IMR-90 (cell line): ENCODE results near the gene STING1. TPM values are rescaled to one million over a fixed set of nuclear protein-coding genes. Genes with fewer than 3 reads are reported as not detected.

Experiments used
- ATAC-seq: fragments of 200-7000 bp; cut with Tn5 transposase; 2 replicates; pipeline ENCODE4 v1.9.1; 2020; ENCODE audit warnings: low read depth, mild to moderate bottlenecking, moderate library complexity
- BruUV-seq: library from RNA; stranded (reverse); fragments of 400-500 nt; replicated peaks from 2 replicates; lab custom pipeline; 2021; lab: Mats Ljungman, UMichigan
- CTCF ChIA-PET: fragments of 300-600 bp; formaldehyde crosslinking; extraction: SDS; loops from one replicate; lab custom pipeline; 2021; ENCODE audit warnings: antibody characterized with exemption; lab: Yijun Ruan, JAX
- POLR2A ChIA-PET: fragments of 300-600 bp; sonication (Branson Sonifier 250); formaldehyde crosslinking; loops from one replicate; lab custom pipeline; 2022; ENCODE audit warnings: antibody characterized with exemption; ENCODE audit not compliant: unreplicated experiment; lab: Charles Lee
- DNase-seq: peaks from one replicate; pipeline ENCODE4 v3.0.0; 2013
- H2AFZ ChIP-seq: replicated peaks from 2 replicates; pipeline ENCODE3; 2013; ENCODE audit warnings: low read length, mild to moderate bottlenecking; ENCODE audit not compliant: poor library complexity
- H2AK5ac ChIP-seq: 2 replicates; pipeline ENCODE4 v1.6.1; 2013; ENCODE audit warnings: low read depth, low read length, inconsistent platforms
- H2AK9ac ChIP-seq: replicated peaks from 2 replicates; pipeline ENCODE3; 2013; ENCODE audit warnings: mild to moderate bottlenecking, low read depth, low read length, moderate library complexity; ENCODE audit not compliant: poor library complexity
- H2BK120ac ChIP-seq: 2 replicates; pipeline ENCODE4 v1.6.1; 2013; ENCODE audit warnings: low read depth, low read length, inconsistent platforms
- H2BK15ac ChIP-seq: 3 replicates; pipeline ENCODE4 v1.6.1; 2013; ENCODE audit warnings: low read depth, low read length, inconsistent platforms
- H2BK20ac ChIP-seq: 2 replicates; pipeline ENCODE4 v1.6.1; 2013; ENCODE audit warnings: low read depth, mild to moderate bottlenecking, inconsistent platforms, low read length, moderate library complexity
- H2BK5ac ChIP-seq: 2 replicates; pipeline ENCODE4 v1.6.1; 2013; ENCODE audit warnings: mild to moderate bottlenecking, low read depth, low read length, inconsistent platforms; ENCODE audit not compliant: poor library complexity, severe bottlenecking
- H3K14ac ChIP-seq: replicated peaks from 2 replicates; pipeline ENCODE4 v1.6.1; 2013; ENCODE audit warnings: low read depth, low read length, inconsistent platforms
- H3K18ac ChIP-seq: 2 replicates; pipeline ENCODE4 v1.6.1; 2013; ENCODE audit warnings: low read depth, low read length, control low read depth
- H3K23ac ChIP-seq: 2 replicates; pipeline ENCODE4 v1.6.1; 2013; ENCODE audit warnings: low read depth, low read length, inconsistent platforms
- H3K27ac ChIP-seq: 2 replicates; pipeline ENCODE4 v1.5.1; 2013; ENCODE audit warnings: mild to moderate bottlenecking, control low read depth, low read length; ENCODE audit not compliant: insufficient read depth
- H3K27me3 ChIP-seq: 2 replicates; pipeline ENCODE4 v1.6.1; 2013; ENCODE audit warnings: low read length; ENCODE audit not compliant: control insufficient read depth, insufficient read depth
- H3K36me3 ChIP-seq: 2 replicates; pipeline ENCODE4 v1.6.1; 2013; ENCODE audit warnings: low read length, mixed read lengths; ENCODE audit not compliant: control insufficient read depth, insufficient read depth
- H3K4ac ChIP-seq: 2 replicates; pipeline ENCODE4 v1.6.1; 2013; ENCODE audit warnings: low read depth, low read length, inconsistent platforms
- H3K4me1 ChIP-seq: 2 replicates; pipeline ENCODE4 v1.6.1; 2013; ENCODE audit warnings: low read length, mixed read lengths; ENCODE audit not compliant: control insufficient read depth, insufficient read depth
- H3K4me2 ChIP-seq: 2 replicates; pipeline ENCODE4 v1.6.1; 2013; ENCODE audit warnings: low read depth, mild to moderate bottlenecking, control low read depth, low read length, moderate library complexity
- H3K4me3 ChIP-seq: 2 replicates; pipeline ENCODE4 v1.5.1; 2013; ENCODE audit warnings: low read depth, mild to moderate bottlenecking, control low read depth, low read length, moderate library complexity; ENCODE audit not compliant: insufficient read depth
- H3K56ac ChIP-seq: 2 replicates; pipeline ENCODE4 v1.6.1; 2013; ENCODE audit warnings: low read length, inconsistent platforms; ENCODE audit not compliant: insufficient read depth; ENCODE audit errors: extremely low read depth
- H3K79me1 ChIP-seq, 2 experiments: 2 replicates each; pipeline ENCODE4 v1.6.1; 2013; ENCODE audit warnings: low read length in 2 of 2, inconsistent platforms in 1 of 2, low read depth in 1 of 2
- H3K9ac ChIP-seq: 2 replicates; pipeline ENCODE4 v1.6.1; 2013; ENCODE audit warnings: low read depth, low read length, control low read depth
- H3K9me1 ChIP-seq: 2 replicates; pipeline ENCODE4 v1.6.1; 2013; ENCODE audit warnings: low read length, inconsistent platforms; ENCODE audit not compliant: insufficient read depth
- H3K9me3 ChIP-seq: 2 replicates; pipeline ENCODE4 v1.6.1; 2013; ENCODE audit warnings: low read length; ENCODE audit not compliant: control insufficient read depth, insufficient read depth
- H4K20me1 ChIP-seq: 2 replicates; pipeline ENCODE4 v1.6.1; 2013; ENCODE audit warnings: low read length, inconsistent platforms; ENCODE audit not compliant: insufficient read depth
- H4K5ac ChIP-seq: 2 replicates; pipeline ENCODE4 v1.6.1; 2013; ENCODE audit warnings: mild to moderate bottlenecking, low read depth, low read length, control low read depth
- H4K8ac ChIP-seq, 2 experiments: 2 replicates each; pipeline ENCODE4 v1.6.1; 2013; ENCODE audit warnings: low read depth in 2 of 2, low read length in 2 of 2, control low read depth in 1 of 2, inconsistent platforms in 1 of 2
- H4K91ac ChIP-seq: 2 replicates; pipeline ENCODE4 v1.6.1; 2013; ENCODE audit warnings: low read depth, low read length, inconsistent platforms; ENCODE audit not compliant: insufficient read depth
- CEBPB ChIP-seq: IDR thresholded peaks from 2 replicates; pipeline ENCODE4 v1.6.1; 2012; ENCODE audit warnings: low read depth, low read length, improper control_type of control experiment
- CHD1 ChIP-seq: IDR thresholded peaks from 2 replicates; pipeline ENCODE4 v1.6.1; 2012; ENCODE audit warnings: low read depth, low read length, improper control_type of control experiment
- CTCF ChIP-seq: conservative IDR thresholded peaks from 2 replicates; pipeline ENCODE4 v1.5.1; 2012; ENCODE audit warnings: mild to moderate bottlenecking, low read depth, low read length, improper control_type of control experiment
- ELK1 ChIP-seq: fragments of 150-350 bp; IDR thresholded peaks from 2 replicates; pipeline ENCODE4 v1.6.1; 2016; ENCODE audit warnings: low read depth, mild to moderate bottlenecking, low read length, moderate library complexity, borderline replicate concordance
- MAZ ChIP-seq: IDR thresholded peaks from 2 replicates; pipeline ENCODE4 v1.6.1; 2012; ENCODE audit warnings: low read depth, mild to moderate bottlenecking, low read length, improper control_type of control experiment, moderate library complexity, borderline replicate concordance
- MXI1 ChIP-seq: IDR thresholded peaks from 2 replicates; pipeline ENCODE4 v1.6.1; 2012; ENCODE audit warnings: low read depth, mild to moderate bottlenecking, low read length, moderate library complexity, borderline replicate concordance
- NFE2L2 ChIP-seq: fragments of 150-350 bp; IDR thresholded peaks from 2 replicates; pipeline ENCODE4 v1.6.1; 2016; ENCODE audit warnings: low read depth, mild to moderate bottlenecking, low read length
- POLR2A ChIP-seq: IDR thresholded peaks from 2 replicates; pipeline ENCODE4 v1.6.1; 2012; ENCODE audit warnings: mild to moderate bottlenecking, low read depth, low read length
- RAD21 ChIP-seq: IDR thresholded peaks from 2 replicates; pipeline ENCODE4 v1.6.1; 2012; ENCODE audit warnings: low read length, improper control_type of control experiment
- RCOR1 ChIP-seq: IDR thresholded peaks from 2 replicates; pipeline ENCODE4 v1.6.1; 2012; ENCODE audit warnings: mild to moderate bottlenecking, low read length, improper control_type of control experiment; ENCODE audit not compliant: insufficient replicate concordance
- RFX5 ChIP-seq: IDR thresholded peaks from 2 replicates; pipeline ENCODE4 v1.8.0; 2012; ENCODE audit warnings: low read depth, mild to moderate bottlenecking, low read length, moderate library complexity
- USF2 ChIP-seq: fragments of 150-350 bp; IDR thresholded peaks from 2 replicates; pipeline ENCODE4 v1.6.1; 2017; ENCODE audit warnings: mild to moderate bottlenecking, antibody characterized with exemption, low read length, low read depth
- WGBS, 2 experiments: methylation state at CpG; one replicate each; pipeline versions ENCODE4 v1.1.5 to v1.1.7; 2013; ENCODE audit warnings: missing lambda C conversion rate in 2 of 2; ENCODE audit not compliant: insufficient read length in 1 of 2; ENCODE audit errors: extremely low coverage in 2 of 2; 5-methylcytosine and 5-hydroxymethylcytosine counted together
- dilution Hi-C: fragments of 300-500 bp; cut with HindIII; formaldehyde crosslinking; loops from one replicate; pipeline ENCODE4 v1.14.3; 2018; ENCODE audit warnings: low sequenced_read_pairs; ENCODE audit not compliant: unreplicated experiment
- in situ Hi-C: fragments of 300-500 bp; cut with MboI; formaldehyde crosslinking; loops from 3 replicates; pipeline ENCODE4 v1.14.3; 2019; ENCODE audit warnings: low sequenced_read_pairs, inconsistent platforms, mixed read lengths
- intact Hi-C: fragments of 100-400 bp; cut with micrococcal nuclease; formaldehyde crosslinking; loops from 2 replicates; pipeline ENCODE4 v1.10.0; 2022
- polyA plus RNA-seq, 3 experiments: library from polyadenylated mRNA; depleted of rRNA; stranded (reverse); fragments of >200 nt; gene quantifications; 2 replicates each; pipeline ENCODE4 v1.2.3, GENCODE V29; 2012; ENCODE audit warnings: low replicate concordance in 1 of 3
- total RNA-seq: library from RNA; depleted of rRNA; stranded (reverse); fragments of >200 nt; gene quantifications from 2 replicates; pipeline ENCODE4 v1.2.3, GENCODE V29; 2012

Gene STING1
- total and polyA plus RNA-seq, 2 of the 4 experiments (the other 2 are of a cell fraction): 18.6 to 63.5 TPM

DNA sequence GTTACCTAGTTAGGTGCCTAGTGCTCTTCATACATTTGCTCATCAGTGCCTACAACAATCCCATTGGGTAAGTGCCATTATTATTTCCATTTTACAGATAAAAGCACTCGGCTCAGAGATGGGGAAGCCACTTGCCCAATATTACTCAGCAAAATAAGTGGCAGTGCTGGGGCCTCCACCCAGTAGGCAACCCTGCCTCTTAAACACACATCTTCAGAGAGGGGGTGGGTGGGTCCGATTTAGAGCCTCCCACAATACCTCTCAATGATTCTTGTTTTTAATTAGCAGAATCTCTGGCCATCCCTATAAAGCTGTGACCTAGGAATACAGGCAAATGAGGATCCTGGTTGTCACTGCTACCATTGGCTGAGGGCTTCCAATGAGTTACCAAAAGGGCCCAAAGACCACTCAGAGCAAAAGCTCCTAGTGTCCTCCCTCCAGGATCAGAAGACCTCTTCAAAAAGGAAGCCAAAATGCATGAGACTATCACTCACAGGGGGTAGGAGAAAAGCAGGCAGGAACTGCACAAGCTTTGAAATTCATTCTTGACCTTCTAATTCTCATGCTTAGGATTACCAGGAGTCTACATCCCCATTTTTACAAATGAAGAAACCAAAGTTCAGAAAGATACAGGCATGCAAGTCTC, 42.5 kb upstream of the STING1 start:
- dilution Hi-C loops: loop anchor here (25.0 kb wide), 1 partner anchor 113 kb away; the partner anchor contains the start of gene SPATA24
- Histone ChIP-seq H3K4ac (no peak overlapping the region), H2BK5ac (no peak overlapping the region), H3K79me1 (no peaks in the 10 kb centered on the region), H3K27ac (no peak overlapping the region), H3K14ac (no peak overlapping the region), H3K27me3 (no peaks in the 10 kb centered on the region; the same call in 1 of the 2 replicates), H3K4me3 (no peak overlapping the region), H2BK15ac (no peak overlapping the region), H2AK9ac (no peak overlapping the region), H3K18ac (no peak overlapping the region), H3K23ac (no peak overlapping the region), H3K9me3 (no peaks in the 10 kb centered on the region), H3K9me1 (no peaks in the 10 kb centered on the region), H4K8ac (no peak overlapping the region), H2AK5ac (no peak overlapping the region), H2BK20ac (no peak overlapping the region), H3K4me1 (no peaks in the 10 kb centered on the region), H2BK120ac (no peak overlapping the region), H3K36me3 (no peaks in the 10 kb centered on the region), H2AFZ (no peak overlapping the region), H4K5ac (no peak overlapping the region), H3K56ac (no peak overlapping the region), H3K9ac (no peak overlapping the region), H4K91ac (no peak overlapping the region), H3K4me2 (no peak overlapping the region), H4K20me1 (no peaks in the 10 kb centered on the region)
- no CpG with 5 or more reads among the region's 2 CpGs for WGBS, 2 experiments
- intact Hi-C loops: no loop called here
- no peak for TF ChIP-seq CHD1
- TF ChIP-seq RCOR1: no peak
- no peak for TF ChIP-seq USF2
- no peak for TF ChIP-seq CTCF
- no peak for TF ChIP-seq RAD21
- TF ChIP-seq ELK1: no peak
- TF ChIP-seq POLR2A: no peak
- no peak for TF ChIP-seq MAZ
- no peak for TF ChIP-seq NFE2L2
- TF ChIP-seq RFX5: no peak
- no peak for TF ChIP-seq CEBPB
- no peak for TF ChIP-seq MXI1
- no TSS peak for BruUV-seq
- POLR2A ChIA-PET: no interaction called here
- ATAC-seq (no peak), DNase-seq (no peak)
- in situ Hi-C loops: no loop called here
- CTCF ChIA-PET: no interaction called here
